Chondrocyte (in vitro differentiated cells): ENCODE data around the gene LY6G5B. TPM values are rescaled to one million over a fixed set of nuclear protein-coding genes. Genes with fewer than 3 reads are reported as not detected.

Source experiments
- DNase-seq: peaks from one replicate; pipeline ENCODE4 v3.0.0; 2021; ENCODE audit warnings: mixed read lengths, low spot score
- H3K27ac Mint-ChIP-seq: one replicate; pipeline ENCODE4 v1.8.0; 2021; ENCODE audit warnings: mild to moderate bottlenecking, moderate library complexity, mixed read lengths; ENCODE audit not compliant: unreplicated experiment
- H3K27me3 Mint-ChIP-seq: 2 replicates; pipeline ENCODE4 v1.8.0; 2021; ENCODE audit warnings: low read depth, mixed read lengths
- H3K36me3 Mint-ChIP-seq: 2 replicates; pipeline ENCODE4 v1.8.0; 2021; ENCODE audit warnings: low read depth, mixed read lengths
- H3K4me1 Mint-ChIP-seq: 2 replicates; pipeline ENCODE4 v1.8.0; 2021; ENCODE audit warnings: low read depth, mild to moderate bottlenecking, mixed read lengths
- H3K4me3 Mint-ChIP-seq: one replicate; pipeline ENCODE4 v1.8.0; 2021; ENCODE audit warnings: mild to moderate bottlenecking, moderate library complexity, mixed read lengths; ENCODE audit not compliant: unreplicated experiment
- H3K9me3 Mint-ChIP-seq: 2 replicates; pipeline ENCODE4 v1.8.0; 2021; ENCODE audit warnings: low read depth, mixed read lengths
- CTCF ChIP-seq: fragments of 200-600 bp; sonication (generic); IDR thresholded peaks from 2 replicates; pipeline ENCODE4 v1.5.0; 2021; ENCODE audit warnings: antibody characterized with exemption, mild to moderate bottlenecking, moderate library complexity
- total RNA-seq: library from RNA; stranded (reverse); gene quantifications from 3 replicates; pipeline ENCODE4 v1.2.1, GENCODE V29; 2021

The LY6G5B gene
- total RNA-seq, 1 donor from 2014 or later: 10.2 TPM

GRCh38 chr6:31664790-31665500, 4.8 kb upstream of the LY6G5B start, which contains the start of gene GPANK1:
Gene GPANK1 (minus strand): TSS chr6:31664997. CDS start chr6:31664478, 519 bp downstream.
- H3K27me3 Mint-ChIP-seq: no peaks in the 10 kb centered on the region
- peak within 1 kb of the TSS; percentile 87 for H3K4me3 Mint-ChIP-seq
- no peak for DNase-seq
- H3K9me3 Mint-ChIP-seq: no peaks in the 10 kb centered on the region
- H3K27ac Mint-ChIP-seq: peak within 1 kb of the TSS; percentile 98
- no peak for TF ChIP-seq CTCF
- peaks cover 20% of the 10 kb centered on the region for H3K36me3 Mint-ChIP-seq
- H3K4me1 Mint-ChIP-seq: peaks cover 53% of the 10 kb centered on the region

DNA sequence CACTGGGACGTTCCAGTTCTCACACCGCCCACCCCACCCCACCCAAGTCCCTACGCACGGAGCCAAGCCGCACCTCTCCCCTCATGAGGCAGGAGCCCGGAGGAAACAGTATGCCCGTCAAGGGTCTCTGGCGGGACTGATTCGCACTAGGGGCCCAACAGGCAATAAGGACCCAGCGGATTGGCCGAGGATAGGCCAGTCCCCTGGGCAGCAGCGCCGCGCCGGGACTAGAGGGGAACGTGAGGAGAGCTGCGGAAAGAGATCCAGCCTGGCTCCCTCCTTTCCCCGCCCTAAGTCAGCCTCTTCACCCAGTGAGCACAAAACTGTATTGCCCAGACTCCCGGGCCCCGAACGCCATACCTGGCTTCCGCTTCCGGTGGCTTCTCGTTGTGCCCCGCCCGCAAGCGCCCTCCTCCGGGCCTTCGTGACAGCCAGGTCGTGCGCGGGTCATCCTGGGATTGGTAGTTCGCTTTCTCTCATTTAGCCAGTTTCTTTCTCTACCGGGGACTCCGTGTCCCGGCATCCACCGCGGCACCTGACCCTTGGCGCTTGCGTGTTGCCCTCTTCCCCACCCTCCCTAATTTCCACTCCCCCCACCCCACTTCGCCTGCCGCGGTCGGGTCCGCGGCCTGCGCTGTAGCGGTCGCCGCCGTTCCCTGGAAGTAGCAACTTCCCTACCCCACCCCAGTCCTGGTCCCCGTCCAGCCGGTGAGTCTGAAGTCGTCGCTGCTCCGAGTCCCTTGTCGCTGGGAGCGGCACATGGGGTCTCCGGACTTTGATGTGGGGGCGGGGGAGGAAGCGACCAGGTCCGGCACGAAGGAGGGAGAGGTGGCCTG, 4.1 kb upstream of the LY6G5B start, which contains the start of gene CSNK2B:
TSS of gene CSNK2B (plus strand) at position 580 of the 836 bp plus-strand sequence. CDS start 752 bp downstream, outside the sequence.
- Mint-ChIP-seq H3K4me3 (peak within 1 kb of the TSS; percentile 87), H3K9me3 (no peaks in the 10 kb centered on the region), H3K27ac (peak within 1 kb of the TSS; percentile 98), H3K27me3 (no peaks in the 10 kb centered on the region), H3K36me3 (peaks cover 24% of the 10 kb centered on the region), H3K4me1 (peaks cover 49% of the 10 kb centered on the region)
- DNase-seq: peak; percentile 99
- peak; percentile 32 for TF ChIP-seq CTCF

- peaks cover 30% of the 10 kb centered on the region for H3K36me3 Mint-ChIP-seq
These were observed 3.3 kb upstream of the LY6G5B start for GRCh38 chr6:31666337-31666965.

DNA sequence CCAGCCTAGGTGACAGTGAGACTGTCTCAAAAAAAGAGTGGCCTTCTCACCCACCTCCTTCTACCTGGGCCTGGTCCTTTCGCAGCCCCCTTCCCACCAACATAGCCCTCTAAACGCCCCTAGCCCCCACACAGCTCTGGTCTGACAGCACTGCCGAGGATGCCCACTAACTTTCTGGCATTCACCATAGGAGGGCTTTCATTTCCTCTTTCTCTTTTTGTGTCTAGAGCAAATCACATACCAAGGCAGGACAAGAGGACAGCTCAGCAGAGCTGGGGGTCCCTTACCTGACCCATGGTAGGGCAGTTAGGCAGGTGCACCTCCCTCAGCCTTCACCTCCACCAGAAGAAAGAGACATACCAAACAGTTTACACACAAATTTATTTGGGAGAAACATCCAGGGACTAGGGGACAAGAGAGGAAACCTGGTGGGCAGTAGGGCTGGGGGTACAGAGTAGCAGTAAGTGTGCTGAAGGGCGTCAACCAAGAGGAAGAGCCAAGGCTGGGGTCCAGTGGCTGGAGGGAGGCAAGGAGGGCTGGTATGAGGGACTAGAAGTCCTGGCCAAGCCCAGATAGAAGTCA, 6.6 kb downstream of the LY6G5B start:
- TF ChIP-seq CTCF: no peak
- Mint-ChIP-seq H3K9me3 (no peaks in the 10 kb centered on the region), H3K36me3 (peaks cover 15% of the 10 kb centered on the region), H3K27me3 (no peaks in the 10 kb centered on the region), H3K4me1 (peaks cover 9% of the 10 kb centered on the region), H3K27ac (no peak overlapping the region), H3K4me3 (no peak overlapping the region)
- no peak for DNase-seq

More at GRCh38 chr6:31666337-31666965, 3.3 kb upstream of the LY6G5B start:
- no peak for DNase-seq
- Mint-ChIP-seq H3K4me3 (peak overlapping the region; percentile 87), H3K27ac (peak overlapping the region; percentile 98), H3K27me3 (no peaks in the 10 kb centered on the region), H3K4me1 (peaks cover 41% of the 10 kb centered on the region), H3K9me3 (no peaks in the 10 kb centered on the region)
- TF ChIP-seq CTCF: no peak
